Measurements from ENCODE around the gene DCAF8.
A peak's percentile ranks its signal among the peaks of the same experiment; 100 is the strongest.

DCAF8 gene

DNA sequence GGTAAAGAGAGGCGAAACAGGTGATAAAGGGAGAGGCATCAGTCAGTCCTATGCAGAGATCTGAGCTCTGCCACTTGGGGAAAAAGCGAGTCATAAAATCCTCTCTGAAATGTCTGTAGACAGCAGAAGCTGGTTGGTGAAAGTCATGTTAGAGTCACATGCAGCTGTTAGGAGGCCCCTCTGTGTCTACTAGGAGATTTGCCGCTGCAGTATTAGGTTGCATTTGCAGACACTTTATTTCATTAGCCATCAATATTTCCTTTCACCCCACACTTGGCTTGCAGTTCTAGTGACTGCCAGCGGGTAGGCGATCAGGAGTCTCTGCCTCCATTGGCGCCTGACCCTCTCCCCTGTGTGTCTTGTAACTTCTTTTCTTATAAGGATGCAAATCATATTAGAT lies 94.8 kb downstream of the DCAF8 start:
- no peak for DNase-seq

DNA sequence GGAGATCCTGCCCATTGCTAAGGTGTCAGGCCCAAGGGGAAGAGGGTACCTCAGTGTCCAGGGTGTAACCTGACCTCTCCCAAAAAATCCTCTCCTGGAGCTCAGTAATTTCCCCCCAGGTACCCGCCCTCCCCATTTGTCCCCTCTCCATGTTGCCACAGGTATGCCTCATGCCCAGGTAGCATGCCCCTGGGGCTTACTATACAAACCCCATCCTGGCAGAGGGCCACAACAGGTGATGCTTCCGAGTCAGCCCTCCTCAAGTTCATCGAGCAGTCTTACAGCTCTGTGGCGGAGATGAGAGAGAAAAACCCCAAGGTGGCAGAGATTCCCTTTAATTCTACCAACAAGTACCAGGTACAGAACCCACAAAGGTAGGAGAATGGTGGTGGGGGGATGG lies 95.3 kb downstream of the DCAF8 start:
- no peak for DNase-seq

DNA sequence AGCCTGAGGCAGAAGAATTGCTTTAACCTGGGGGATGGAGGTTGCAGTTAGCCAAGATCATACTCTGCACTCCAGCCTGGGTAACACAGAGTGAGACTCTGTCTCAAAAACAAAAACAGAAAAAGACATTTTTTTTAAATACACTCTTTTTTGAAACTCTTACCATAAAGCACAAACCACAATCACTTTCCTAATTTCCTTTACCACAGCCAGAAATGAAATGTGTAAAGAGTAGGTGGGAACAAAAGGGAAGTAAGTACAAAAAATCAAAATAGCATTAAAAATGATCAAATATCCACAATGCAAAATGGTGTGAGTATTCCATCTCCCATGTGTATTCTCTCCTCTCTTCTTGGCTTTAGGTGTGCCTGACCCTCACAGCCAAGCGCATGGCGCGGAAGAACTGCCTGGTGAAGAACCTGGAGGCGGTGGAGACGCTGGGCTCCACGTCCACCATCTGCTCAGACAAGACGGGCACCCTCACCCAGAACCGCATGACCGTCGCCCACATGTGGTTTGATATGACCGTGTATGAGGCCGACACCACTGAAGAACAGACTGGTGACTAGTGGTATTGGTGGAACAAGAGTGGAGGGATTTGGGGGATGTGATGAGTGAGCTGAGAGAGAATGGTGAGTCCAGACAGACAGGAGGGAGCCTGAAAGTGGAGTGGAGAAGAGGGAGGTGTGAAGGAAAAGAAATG lies 96.0 kb downstream of the DCAF8 start:
- DNase-seq: peak; percentile 37
